Neural progenitor cell (in vitro differentiated cells): ENCODE measurements around the gene SCAI.

Experiments used
- CTCF ChIP-seq: fragments of 200-600 bp; sonication (generic); IDR thresholded peaks from 2 replicates; pipeline ENCODE4 v1.5.1; 2017; ENCODE audit warnings: antibody characterized with exemption, mild to moderate bottlenecking
- EZH2 ChIP-seq: fragments of 200-600 bp; sonication (generic); IDR thresholded peaks from 2 replicates; pipeline ENCODE4 v1.6.1; 2017; ENCODE audit warnings: antibody characterized with exemption, mild to moderate bottlenecking, moderate library complexity
- EZH2phosphoT487 ChIP-seq: fragments of 200-600 bp; sonication (generic); IDR thresholded peaks from 2 replicates; pipeline ENCODE4 v1.6.1; 2017; ENCODE audit warnings: antibody characterized with exemption

GRCh38 chr9:125121146-125121545 lies 22.2 kb downstream of the SCAI start:
- TF ChIP-seq CTCF (no peak), EZH2 (no peak), EZH2phosphoT487 (no peak)
